Measurements from ENCODE around the gene SS18.

SS18 gene

GRCh38 chr18:26051843-26052242 is 38.6 kb downstream of the SS18 start:
- Histone ChIP-seq H3K9me2 (replicated peaks; ENCODE audit: low read depth, low read length) (no peaks in the 10 kb centered on the region), H3K36me3 (ENCODE audit: insufficient read depth, low read length) (peaks cover 67% of the 10 kb centered on the region), H3F3A (ENCODE audit: low read depth) (no peaks in the 10 kb centered on the region), H3K9ac (ENCODE audit: low read depth, low read length, poor library complexity, severe bottlenecking) (no peak overlapping the region), H4K20me1 (ENCODE audit: insufficient read depth, low read length, poor library complexity, severe bottlenecking) (peaks cover 11% of the 10 kb centered on the region), H3K4me1 (ENCODE audit: insufficient read depth, low read length, poor library complexity, severe bottlenecking) (no peaks in the 10 kb centered on the region), H2AFZ (ENCODE audit: low read length) (no peak overlapping the region), H3K4me2 (ENCODE audit: low read depth, low read length, poor library complexity, severe bottlenecking) (no peak overlapping the region), H3K27me3 (ENCODE audit: insufficient read depth, low read length, poor library complexity, severe bottlenecking) (no peaks in the 10 kb centered on the region), H3K79me2 (ENCODE audit: insufficient read depth, low read length) (peaks cover 3% of the 10 kb centered on the region; the same call in 1 of the 2 replicates), H3K9me3 (ENCODE audit: insufficient read depth, low read depth, low read length) (no peaks in the 10 kb centered on the region), H3K4me3 (ENCODE audit: low read length, poor library complexity, severe bottlenecking) (no peak overlapping the region)
- no peak for TF ChIP-seq EZH2phosphoT487 (IDR thresholded peaks at IDR 0.05; ENCODE audit: borderline replicate concordance)
- peak; percentile 49 for TF ChIP-seq CTCF (conservative IDR thresholded peaks at IDR 0.05; ENCODE audit: low read length)

- Histone ChIP-seq H3K27me3 (ENCODE audit: insufficient read depth, low read length, poor library complexity, severe bottlenecking) (no peaks in the 10 kb centered on the region), H3K4me3 (ENCODE audit: low read length, poor library complexity, severe bottlenecking) (no peak overlapping the region), H3K79me2 (ENCODE audit: insufficient read depth, low read length) (peaks cover 18% of the 10 kb centered on the region; the same call in 1 of the 2 replicates), H3F3A (ENCODE audit: low read depth) (no peaks in the 10 kb centered on the region), H3K4me1 (ENCODE audit: insufficient read depth, low read length, poor library complexity, severe bottlenecking) (peaks cover 2% of the 10 kb centered on the region), H3K36me3 (ENCODE audit: insufficient read depth, low read length) (peaks cover 47% of the 10 kb centered on the region), H3K9me2 (replicated peaks; ENCODE audit: low read depth, low read length) (no peaks in the 10 kb centered on the region), H3K9ac (ENCODE audit: low read depth, low read length, poor library complexity, severe bottlenecking) (no peak overlapping the region), H3K9me3 (ENCODE audit: insufficient read depth, low read depth, low read length) (no peaks in the 10 kb centered on the region), H3K4me2 (ENCODE audit: low read depth, low read length, poor library complexity, severe bottlenecking) (no peak overlapping the region), H4K20me1 (ENCODE audit: insufficient read depth, low read length, poor library complexity, severe bottlenecking) (peaks cover 9% of the 10 kb centered on the region), H2AFZ (ENCODE audit: low read length) (no peak overlapping the region)
- TF ChIP-seq CTCF (conservative IDR thresholded peaks at IDR 0.05; ENCODE audit: low read length): no peak
- no peak for TF ChIP-seq EZH2phosphoT487 (IDR thresholded peaks at IDR 0.05; ENCODE audit: borderline replicate concordance)
Observed at GRCh38 chr18:26046419-26047077, 43.9 kb downstream of the SS18 start.

- Histone ChIP-seq H3K9ac (ENCODE audit: low read depth, low read length, poor library complexity, severe bottlenecking) (no peak overlapping the region), H3F3A (ENCODE audit: low read depth) (no peaks in the 10 kb centered on the region), H3K79me2 (ENCODE audit: insufficient read depth, low read length) (peaks cover 29% of the 10 kb centered on the region; the same call in 1 of the 2 replicates), H3K9me3 (ENCODE audit: insufficient read depth, low read depth, low read length) (no peaks in the 10 kb centered on the region), H3K9me2 (replicated peaks; ENCODE audit: low read depth, low read length) (no peaks in the 10 kb centered on the region), H3K27me3 (ENCODE audit: insufficient read depth, low read length, poor library complexity, severe bottlenecking) (no peaks in the 10 kb centered on the region), H2AFZ (ENCODE audit: low read length) (no peak overlapping the region), H4K20me1 (ENCODE audit: insufficient read depth, low read length, poor library complexity, severe bottlenecking) (peaks cover 19% of the 10 kb centered on the region), H3K4me1 (ENCODE audit: insufficient read depth, low read length, poor library complexity, severe bottlenecking) (peaks cover 17% of the 10 kb centered on the region), H3K4me2 (ENCODE audit: low read depth, low read length, poor library complexity, severe bottlenecking) (no peak overlapping the region), H3K4me3 (ENCODE audit: low read length, poor library complexity, severe bottlenecking) (no peak overlapping the region), H3K36me3 (ENCODE audit: insufficient read depth, low read length) (peaks cover 39% of the 10 kb centered on the region)
- TF ChIP-seq EZH2phosphoT487 (IDR thresholded peaks at IDR 0.05; ENCODE audit: borderline replicate concordance) (no peak), CTCF (conservative IDR thresholded peaks at IDR 0.05; ENCODE audit: low read length) (no peak)
Observed at GRCh38 chr18:26044807-26045206, 45.6 kb downstream of the SS18 start.

Measured in Loucy (cell line).